Fibroblast of pulmonary artery (primary cell): ENCODE data around the gene NISCH.

Source experiments
- DNase-seq: peaks from one replicate; pipeline ENCODE4 v3.0.0-alpha.2; 2010; ENCODE audit warnings: low read depth
- H3K4me3 ChIP-seq: replicated peaks from 2 replicates; pipeline ENCODE4 v1.5.1; 2011; ENCODE audit warnings: low read depth, mild to moderate bottlenecking, control low read depth, low read length, moderate library complexity
- CTCF ChIP-seq: IDR thresholded peaks from 2 replicates; pipeline ENCODE4 v1.5.1; 2011; ENCODE audit warnings: mild to moderate bottlenecking, control low read depth, low read length, inconsistent platforms; ENCODE audit errors: missing control alignments

The NISCH gene

GRCh38 chr3:52477076-52477795 lies 21.8 kb downstream of the NISCH start:
- DNase-seq = no peak
- H3K4me3 ChIP-seq = no peak overlapping the region
- no peak for TF ChIP-seq CTCF

- DNase-seq = no peak
- H3K4me3 ChIP-seq = no peak overlapping the region
- no peak for TF ChIP-seq CTCF
Measured at GRCh38 chr3:52477796-52478095, 22.3 kb downstream of the NISCH start.

GRCh38 chr3:52479037-52479876 lies 23.9 kb downstream of the NISCH start:
- no peak for TF ChIP-seq CTCF
- no peak overlapping the region for H3K4me3 ChIP-seq
- no peak for DNase-seq

- no peak for TF ChIP-seq CTCF
- no peak for DNase-seq
- H3K4me3 ChIP-seq = no peak overlapping the region
Measured at GRCh38 chr3:52479877-52480575, 24.6 kb downstream of the NISCH start.

- TF ChIP-seq CTCF = no peak
- no peak overlapping the region for H3K4me3 ChIP-seq
- DNase-seq = no peak
Measured at GRCh38 chr3:52480768-52481715, 25.6 kb downstream of the NISCH start.

GRCh38 chr3:52481819-52482521 lies 26.6 kb downstream of the NISCH start:
- peak; percentile 31 for DNase-seq
- TF ChIP-seq CTCF = peak; percentile 39
- H3K4me3 ChIP-seq = no peak overlapping the region
